Loucy (cell line): ENCODE measurements around the gene CEP41.

ENCODE experiments used
- H2AFZ ChIP-seq: fragments of 200-600 bp; sonication (generic); 2 replicates; pipeline ENCODE4 v1.6.0; 2016; ENCODE audit warnings: antibody characterized with exemption, mild to moderate bottlenecking, low read length, moderate library complexity
- H3F3A ChIP-seq: fragments of 200-600 bp; 2 replicates; pipeline ENCODE4 v1.6.0; 2016; ENCODE audit warnings: antibody characterized with exemption, low read depth, mild to moderate bottlenecking
- H3K27me3 ChIP-seq: fragments of 200-600 bp; sonication (generic); 2 replicates; pipeline ENCODE4 v1.6.1; 2014; ENCODE audit warnings: low read length, mild to moderate bottlenecking; ENCODE audit not compliant: insufficient read depth, poor library complexity, severe bottlenecking
- H3K36me3 ChIP-seq: fragments of 200-600 bp; sonication (generic); 2 replicates; pipeline ENCODE4 v1.6.1; 2016; ENCODE audit warnings: low read length; ENCODE audit not compliant: insufficient read depth
- H3K4me1 ChIP-seq: fragments of 200-600 bp; sonication (generic); 2 replicates; pipeline ENCODE4 v1.5.1; 2014; ENCODE audit warnings: low read length, mild to moderate bottlenecking; ENCODE audit not compliant: insufficient read depth, poor library complexity, severe bottlenecking
- H3K4me2 ChIP-seq: fragments of 200-600 bp; sonication (generic); 2 replicates; pipeline ENCODE4 v1.6.0; 2014; ENCODE audit warnings: antibody characterized with exemption, low read length, low read depth, mild to moderate bottlenecking; ENCODE audit not compliant: poor library complexity, severe bottlenecking
- H3K4me3 ChIP-seq: fragments of 200-600 bp; sonication (generic); 2 replicates; pipeline ENCODE4 v1.5.1; 2014; ENCODE audit warnings: low read length, mild to moderate bottlenecking, mixed read lengths; ENCODE audit not compliant: poor library complexity, severe bottlenecking
- H3K79me2 ChIP-seq: fragments of 200-600 bp; sonication (generic); 2 replicates; pipeline ENCODE4 v1.6.1; 2014; ENCODE audit warnings: low read length; ENCODE audit not compliant: insufficient read depth
- H3K9ac ChIP-seq: fragments of 200-600 bp; sonication (generic); 2 replicates; pipeline ENCODE4 v1.6.0; 2014; ENCODE audit warnings: mild to moderate bottlenecking, low read depth, low read length, moderate library complexity; ENCODE audit not compliant: poor library complexity, severe bottlenecking
- H3K9me2 ChIP-seq: fragments of 200-600 bp; sonication (generic); replicated peaks from 2 replicates; pipeline ENCODE4 v1.6.1; 2016; ENCODE audit warnings: low read depth, low read length, mixed read lengths
- H3K9me3 ChIP-seq: fragments of 200-600 bp; sonication (generic); 2 replicates; pipeline ENCODE4 v1.6.1; 2014; ENCODE audit warnings: mild to moderate bottlenecking, antibody characterized with exemption, low read length, low read depth; ENCODE audit not compliant: insufficient read depth
- H4K20me1 ChIP-seq: fragments of 200-600 bp; sonication (generic); 2 replicates; pipeline ENCODE4 v1.6.0; 2014; ENCODE audit warnings: antibody characterized with exemption, low read length, mild to moderate bottlenecking; ENCODE audit not compliant: insufficient read depth, poor library complexity, severe bottlenecking
- CTCF ChIP-seq: fragments of 200-600 bp; sonication (generic); conservative IDR thresholded peaks from 2 replicates; pipeline ENCODE4 v1.5.1; 2014; ENCODE audit warnings: mild to moderate bottlenecking, antibody characterized with exemption, low read length
- EZH2phosphoT487 ChIP-seq: fragments of 200-600 bp; IDR thresholded peaks from 2 replicates; pipeline ENCODE4 v1.6.1; 2018; ENCODE audit warnings: antibody characterized with exemption, mild to moderate bottlenecking, moderate library complexity, borderline replicate concordance

CEP41 gene, protein sequence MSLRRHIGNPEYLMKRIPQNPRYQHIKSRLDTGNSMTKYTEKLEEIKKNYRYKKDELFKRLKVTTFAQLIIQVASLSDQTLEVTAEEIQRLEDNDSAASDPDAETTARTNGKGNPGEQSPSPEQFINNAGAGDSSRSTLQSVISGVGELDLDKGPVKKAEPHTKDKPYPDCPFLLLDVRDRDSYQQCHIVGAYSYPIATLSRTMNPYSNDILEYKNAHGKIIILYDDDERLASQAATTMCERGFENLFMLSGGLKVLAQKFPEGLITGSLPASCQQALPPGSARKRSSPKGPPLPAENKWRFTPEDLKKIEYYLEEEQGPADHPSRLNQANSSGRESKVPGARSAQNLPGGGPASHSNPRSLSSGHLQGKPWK

DNA sequence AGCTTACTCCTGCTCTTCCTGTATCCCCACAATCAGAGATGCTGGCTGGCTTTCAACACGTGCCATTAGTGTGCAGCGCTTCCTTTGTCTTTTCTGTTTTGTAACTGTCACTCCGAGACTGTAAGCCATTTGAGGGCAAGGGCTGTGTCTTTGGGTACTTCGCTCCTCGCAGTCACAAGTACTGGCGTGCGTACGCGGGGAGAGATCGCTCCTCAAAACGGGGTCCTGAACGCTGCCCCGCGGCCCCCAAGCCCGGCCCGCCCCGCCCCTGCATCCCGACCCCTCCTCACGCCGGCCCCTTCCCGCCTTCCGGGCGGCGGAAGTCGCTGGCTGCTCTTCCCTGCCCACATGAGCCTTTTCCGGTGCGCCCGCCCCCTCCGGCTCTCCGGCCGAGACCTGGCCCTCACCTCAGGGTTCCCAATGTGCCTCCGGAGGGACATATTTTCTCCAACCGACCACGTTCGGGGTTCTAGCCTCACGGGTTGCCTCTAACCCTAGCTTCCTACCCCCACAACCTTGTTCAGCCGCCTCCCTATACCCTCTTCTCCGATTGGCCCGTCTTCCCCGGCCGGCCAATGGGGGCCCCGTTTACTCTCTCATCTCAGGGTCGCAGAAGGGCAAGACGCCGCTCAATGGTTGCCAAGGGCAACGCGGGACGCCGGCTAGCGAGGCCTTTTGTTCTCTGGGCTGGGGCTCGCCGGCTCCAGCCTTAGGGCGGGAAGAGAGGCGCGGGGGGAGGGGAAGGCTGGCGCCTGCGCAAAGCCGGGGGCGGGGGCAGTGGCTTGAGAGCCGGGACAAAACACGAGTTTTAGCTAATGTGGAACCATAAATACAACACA, at the start of gene CEP41:
Gene CEP41 (minus strand): TSS at position 490 of the 839 bp plus-strand sequence. CDS start 50 bp downstream, at position 440.
- Histone ChIP-seq H3K9ac (peak within 1 kb of the TSS; percentile 78), H3K9me2 (no peaks in the 10 kb centered on the region; the same call in 1 of the 2 replicates), H3K27me3 (no peaks in the 10 kb centered on the region), H3K4me3 (peak within 1 kb of the TSS; percentile 79), H4K20me1 (no peaks in the 10 kb centered on the region), H3K9me3 (no peaks in the 10 kb centered on the region), H3K79me2 (peaks cover 14% of the 10 kb centered on the region), H3K36me3 (no peaks in the 10 kb centered on the region), H2AFZ (peak within 1 kb of the TSS; percentile 97), H3F3A (no peaks in the 10 kb centered on the region), H3K4me2 (peak within 1 kb of the TSS; percentile 75), H3K4me1 (peaks cover 32% of the 10 kb centered on the region)
- TF ChIP-seq EZH2phosphoT487 (no peak), CTCF (no peak)

DNA sequence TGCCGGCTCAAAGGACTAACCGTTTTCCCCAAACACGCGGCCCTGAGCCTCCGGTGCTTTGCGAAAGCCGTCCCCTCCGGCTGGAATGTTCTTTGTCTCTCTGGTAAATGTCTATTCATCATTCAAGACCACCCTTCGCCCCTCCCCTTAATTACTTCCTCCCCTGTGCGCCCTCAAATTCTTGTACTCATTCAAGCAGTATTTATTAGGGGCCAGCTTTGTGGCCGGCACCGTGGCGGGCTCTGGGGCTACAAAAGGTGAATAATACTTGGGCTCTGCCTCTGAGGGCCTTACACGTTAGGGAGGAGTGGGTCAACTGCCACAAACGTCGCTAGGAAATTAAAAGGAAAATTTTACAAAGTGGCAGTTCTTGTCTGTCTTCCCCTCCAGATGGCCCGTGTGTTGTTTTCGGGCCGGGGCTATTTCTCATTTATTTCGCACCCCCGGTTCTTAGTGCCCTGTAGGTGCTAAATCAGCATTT, 49.5 kb upstream of the CEP41 start:
- H2AFZ ChIP-seq: no peak overlapping the region
- no peaks in the 10 kb centered on the region for H3K36me3 ChIP-seq
- H3F3A ChIP-seq: no peaks in the 10 kb centered on the region
- no peak overlapping the region for H3K4me3 ChIP-seq
- H3K9ac ChIP-seq: no peak overlapping the region
- no peaks in the 10 kb centered on the region for H3K27me3 ChIP-seq
- H4K20me1 ChIP-seq: no peaks in the 10 kb centered on the region
- TF ChIP-seq EZH2phosphoT487 (no peak), CTCF (no peak)
- no peak overlapping the region for H3K4me2 ChIP-seq
- no peaks in the 10 kb centered on the region for H3K9me2 ChIP-seq
- H3K4me1 ChIP-seq: peaks cover 28% of the 10 kb centered on the region
- H3K79me2 ChIP-seq: peaks cover 52% of the 10 kb centered on the region
- H3K9me3 ChIP-seq: no peaks in the 10 kb centered on the region; the same call in 1 of the 2 replicates

GRCh38 chr7:130489140-130489983, 48.5 kb upstream of the CEP41 start:
- Histone ChIP-seq H3K27me3 (no peaks in the 10 kb centered on the region), H3K4me2 (peak overlapping the region; percentile 87), H3K79me2 (peaks cover 50% of the 10 kb centered on the region), H3K9me2 (no peaks in the 10 kb centered on the region), H3K4me1 (peaks cover 28% of the 10 kb centered on the region), H2AFZ (no peak overlapping the region), H3F3A (no peaks in the 10 kb centered on the region), H3K4me3 (no peak overlapping the region), H3K9ac (no peak overlapping the region), H3K9me3 (no peaks in the 10 kb centered on the region; the same call in 1 of the 2 replicates), H3K36me3 (no peaks in the 10 kb centered on the region), H4K20me1 (no peaks in the 10 kb centered on the region)
- no peak for TF ChIP-seq CTCF
- no peak for TF ChIP-seq EZH2phosphoT487
